Activated CD4-positive, CD25-positive, alpha-beta regulatory T cell treated with anti-CD3 and anti-CD28 coated beads, Interleukin-2, amount 50 U/mL, for 24 hours (primary cell): ENCODE data around the gene RLN1.
"Not testable (repeated sequence)": the region's sequence is repeated elsewhere in the genome, so short reads cannot be mapped to it uniquely, and the experiment has no call there.

Experiments used
- ATAC-seq, 2 donors: fragments of 150-1000 bp; cut with Tn5 transposase; one replicate each; pipeline ENCODE4 v1.10.0; 2021; ENCODE audit warnings: mild to moderate bottlenecking in 1 of 2, moderate library complexity in 1 of 2

Gene RLN1

DNA sequence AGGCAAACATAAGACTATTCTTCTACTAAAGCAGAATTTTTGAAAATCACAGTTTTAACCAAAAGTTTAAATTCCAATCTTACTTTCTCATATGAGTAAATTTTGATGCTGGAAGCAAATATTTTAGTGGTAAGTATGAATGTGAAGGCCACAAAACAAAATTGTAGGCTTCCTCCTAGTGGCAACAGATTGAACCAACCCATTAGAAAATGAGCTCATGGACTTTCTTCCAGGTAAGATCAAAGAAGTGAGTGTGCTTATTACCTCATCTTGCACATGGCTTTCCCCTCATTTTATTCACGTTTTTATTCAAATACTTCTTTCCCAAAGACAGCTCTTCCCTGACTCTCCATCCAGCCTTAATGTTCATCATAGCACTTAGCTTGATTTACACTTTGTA, 18.6 kb downstream of the RLN1 start:
- ATAC-seq, result no peak

GRCh38 chr9:5316406-5316805, 23.3 kb downstream of the RLN1 start:
- not testable (repeated sequence) for ATAC-seq

DNA sequence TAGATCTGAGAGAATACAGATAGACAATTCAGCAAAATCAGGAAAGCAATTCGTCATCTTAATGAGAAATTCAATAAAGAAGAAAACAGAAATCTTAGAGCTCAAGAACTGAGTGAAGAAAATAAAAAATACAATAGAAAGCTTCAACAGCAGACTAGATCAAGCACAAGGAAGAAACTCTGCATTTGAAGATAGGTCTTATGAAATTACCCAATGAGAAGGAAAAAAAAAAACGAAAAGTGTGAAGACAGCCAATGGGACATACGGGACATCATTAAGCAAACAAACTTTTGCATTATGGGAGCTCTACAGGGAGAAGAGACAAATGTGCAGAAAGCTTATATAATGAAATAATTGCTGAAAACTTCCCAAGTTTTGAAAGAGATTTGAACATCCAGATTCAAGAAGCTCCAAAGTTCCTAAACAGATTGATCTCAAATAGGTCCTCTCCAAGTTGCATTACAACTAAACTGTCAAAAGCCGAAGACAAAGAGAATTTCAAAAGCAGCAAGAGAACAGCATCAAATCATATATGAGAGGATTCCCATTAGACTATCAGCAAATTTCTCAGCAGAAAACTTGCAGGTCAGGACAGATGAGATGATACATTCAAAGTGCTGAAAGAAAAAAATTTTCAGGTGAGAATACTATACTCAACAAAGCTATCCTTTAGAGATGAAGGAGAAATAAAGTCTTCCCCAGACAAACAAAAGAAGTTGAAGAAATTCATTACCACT, 24.3 kb downstream of the RLN1 start:
- no peak for ATAC-seq

GRCh38 chr9:5310851-5311250, 28.8 kb downstream of the RLN1 start:
- no peak for ATAC-seq

DNA sequence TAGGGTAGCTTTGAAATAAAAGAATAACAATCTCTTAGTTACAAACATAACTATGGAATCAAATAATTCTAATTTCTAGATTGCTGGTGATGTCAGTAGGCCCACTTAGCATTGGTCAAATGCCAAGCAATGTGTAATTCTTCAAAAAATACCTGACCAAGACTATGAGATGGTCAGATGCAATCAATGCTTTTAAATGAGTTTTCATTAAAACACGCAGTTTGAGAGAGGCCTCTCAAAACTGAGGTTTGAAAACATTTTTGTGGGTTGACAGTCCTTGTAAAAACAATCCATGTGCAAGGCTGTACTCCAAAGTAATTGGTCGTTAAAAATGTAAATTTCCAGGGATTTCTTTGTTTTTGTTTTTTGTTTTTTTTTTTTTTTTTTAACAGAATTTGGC, 33.9 kb downstream of the RLN1 start:
- no peak for ATAC-seq

- peak; percentile 100 for ATAC-seq
Observed at GRCh38 chr9:5303840-5304795, 35.6 kb downstream of the RLN1 start, which contains the start of gene RLN2. Gene RLN2 (minus strand): TSS chr9:5304716. CDS start chr9:5304580, 136 bp downstream.

GRCh38 chr9:5301544-5301943, 38.1 kb downstream of the RLN1 start:
- ATAC-seq, result no peak

DNA sequence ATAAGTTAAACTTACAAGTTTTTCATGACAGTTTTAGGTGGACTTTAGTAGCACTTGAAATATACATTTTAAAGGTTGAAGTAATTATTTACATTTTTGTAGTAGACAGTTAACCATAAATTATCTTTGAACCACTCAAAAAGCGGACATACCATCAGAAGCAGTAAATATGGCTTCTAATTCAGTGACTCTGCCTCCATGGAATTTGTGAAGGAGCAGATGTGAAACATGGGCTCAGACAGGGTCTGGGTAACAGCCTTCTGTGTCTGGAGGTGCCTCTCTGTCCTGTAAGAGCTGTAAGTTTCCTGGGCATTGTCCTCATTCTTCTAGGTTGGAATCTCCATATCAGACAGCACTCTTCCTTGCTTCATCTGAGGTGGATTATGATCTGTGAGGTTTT, 47.5 kb downstream of the RLN1 start:
- ATAC-seq, result no peak

DNA sequence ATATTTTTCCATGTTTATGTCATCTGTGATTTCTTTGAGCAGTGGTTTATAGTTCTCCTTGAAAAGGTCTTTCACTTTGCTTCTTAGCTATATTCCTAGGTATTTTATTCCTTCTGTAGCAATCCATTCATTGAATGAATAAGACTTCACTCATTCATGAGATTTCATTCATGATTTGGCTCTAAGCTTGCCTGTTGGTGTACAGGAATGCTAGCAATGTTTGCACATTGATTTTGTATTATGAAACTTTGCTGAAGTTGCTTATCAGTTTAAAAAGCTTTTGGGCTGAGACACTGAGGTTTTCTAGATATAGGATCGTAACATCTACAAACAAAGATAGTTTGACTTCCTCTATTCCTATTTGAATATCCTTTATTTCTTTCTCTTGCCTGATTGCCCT, 51.1 kb downstream of the RLN1 start:
- ATAC-seq, result no peak

DNA sequence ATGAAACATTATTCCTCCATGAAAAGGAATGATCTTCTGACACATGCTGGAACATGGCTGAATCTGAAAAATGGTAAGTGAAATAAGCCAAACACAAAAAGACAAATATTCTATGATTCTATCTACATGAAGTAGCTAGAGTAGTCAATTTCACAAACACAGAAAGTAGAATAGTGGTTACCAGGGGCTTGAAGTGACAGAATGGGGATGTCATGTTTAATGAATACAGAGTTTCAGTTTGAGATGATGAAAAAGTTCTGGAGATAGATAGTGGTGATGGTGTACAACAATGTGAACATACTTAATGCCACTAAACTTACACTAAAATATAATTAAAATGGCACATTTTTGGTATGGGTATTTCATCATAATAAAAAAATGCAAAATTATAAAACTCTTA, 53.4 kb downstream of the RLN1 start:
- ATAC-seq, result no peak
